ENCODE measurements around the gene ATF7IP.
"Not testable (repeated sequence)": the region's sequence is repeated elsewhere in the genome, so short reads cannot be mapped to it uniquely, and the experiment has no call there.

Gene ATF7IP

GRCh38 chr12:14400599-14400998, 35.1 kb downstream of the ATF7IP start:
- Histone ChIP-seq H3K4me3 (ENCODE audit: low read depth in 1 of 2, low read length in 2 of 2) (no peak overlapping the region), H3K27ac (ENCODE audit: low read depth, low read length) (no peak overlapping the region), H3K4me1 (ENCODE audit: insufficient read depth, low read length) (peaks cover 13% of the 10 kb centered on the region), H3K9ac (ENCODE audit: low read length) (no peak overlapping the region), H3K27me3 (ENCODE audit: control insufficient read depth in 1 of 2, insufficient read depth in 2 of 2, low read length in 2 of 2) (no peaks in the 10 kb centered on the region), H3K36me3 (ENCODE audit: insufficient read depth, low read length) (no peaks in the 10 kb centered on the region), H3K9me3 (ENCODE audit: low read length) (no peaks in the 10 kb centered on the region)

- H3K9me3 ChIP-seq (ENCODE audit: low read length); H3K9ac ChIP-seq (ENCODE audit: low read length); H3K27me3 ChIP-seq (ENCODE audit: control insufficient read depth in 1 of 2, insufficient read depth in 2 of 2, low read length in 2 of 2); H3K36me3 ChIP-seq (ENCODE audit: insufficient read depth, low read length); H3K27ac ChIP-seq (ENCODE audit: low read depth, low read length); H3K4me3 ChIP-seq (ENCODE audit: low read depth in 1 of 2, low read length in 2 of 2): not testable (repeated sequence)
- H3K4me1 ChIP-seq (ENCODE audit: insufficient read depth, low read length) = peaks cover 13% of the 10 kb centered on the region
Observed at GRCh38 chr12:14401267-14401666, 35.8 kb downstream of the ATF7IP start.

DNA sequence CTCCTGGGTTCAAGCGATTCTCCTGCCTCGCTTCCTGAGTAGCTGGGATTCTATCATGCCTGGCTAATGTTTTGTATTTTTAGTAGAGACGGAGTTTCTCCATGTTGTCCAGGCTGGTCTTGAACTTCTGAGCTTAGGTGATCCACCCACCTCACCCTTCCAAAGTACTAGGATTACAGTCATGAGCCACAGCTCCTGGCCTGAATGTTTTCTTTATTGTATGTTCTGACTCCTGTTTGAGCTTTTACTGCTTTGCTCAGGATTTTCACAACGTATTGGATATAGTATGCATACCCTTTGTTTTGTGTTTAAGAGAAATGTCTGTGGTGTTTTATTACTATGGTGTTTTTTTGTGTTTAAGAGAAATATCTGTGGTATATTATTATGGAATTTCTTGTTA, 37.2 kb downstream of the ATF7IP start:
- Histone ChIP-seq H3K27ac (ENCODE audit: low read depth, low read length) (no peak overlapping the region), H3K4me1 (ENCODE audit: insufficient read depth, low read length) (peaks cover 16% of the 10 kb centered on the region), H3K36me3 (ENCODE audit: insufficient read depth, low read length) (no peaks in the 10 kb centered on the region), H3K9ac (ENCODE audit: low read length) (no peak overlapping the region), H3K4me3 (ENCODE audit: low read depth in 1 of 2, low read length in 2 of 2) (no peak overlapping the region), H3K27me3 (ENCODE audit: control insufficient read depth in 1 of 2, insufficient read depth in 2 of 2, low read length in 2 of 2) (no peaks in the 10 kb centered on the region), H3K9me3 (ENCODE audit: low read length) (no peaks in the 10 kb centered on the region)

DNA sequence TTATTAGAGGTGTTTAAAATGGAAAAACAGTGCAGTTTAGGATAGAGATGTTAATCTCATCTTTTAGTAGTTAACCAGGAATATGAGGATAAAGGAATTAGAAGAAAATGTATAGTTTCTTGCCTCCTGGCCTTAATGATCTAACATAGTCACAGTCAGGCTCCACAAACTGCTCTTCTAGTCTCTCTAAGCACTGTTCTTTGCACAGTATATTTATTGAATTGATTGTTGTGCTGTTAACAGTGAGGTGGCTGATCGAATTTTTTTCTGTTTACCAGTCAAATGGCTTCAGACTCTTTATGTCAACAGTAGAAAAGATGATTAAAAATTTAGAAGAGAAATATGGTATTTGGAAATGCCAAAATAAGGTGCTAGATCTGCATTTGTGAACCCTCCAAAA, 37.8 kb downstream of the ATF7IP start:
- no peaks in the 10 kb centered on the region for H3K27me3 ChIP-seq (ENCODE audit: control insufficient read depth in 1 of 2, insufficient read depth in 2 of 2, low read length in 2 of 2)
- H3K4me1 ChIP-seq (ENCODE audit: insufficient read depth, low read length) = peaks cover 22% of the 10 kb centered on the region
- H3K36me3 ChIP-seq (ENCODE audit: insufficient read depth, low read length) = no peaks in the 10 kb centered on the region
- no peaks in the 10 kb centered on the region for H3K9me3 ChIP-seq (ENCODE audit: low read length)
- no peak overlapping the region for H3K4me3 ChIP-seq (ENCODE audit: low read depth in 1 of 2, low read length in 2 of 2)
- H3K9ac ChIP-seq (ENCODE audit: low read length) = no peak overlapping the region
- H3K27ac ChIP-seq (ENCODE audit: low read depth, low read length) = peak overlapping the region; percentile 31

DNA sequence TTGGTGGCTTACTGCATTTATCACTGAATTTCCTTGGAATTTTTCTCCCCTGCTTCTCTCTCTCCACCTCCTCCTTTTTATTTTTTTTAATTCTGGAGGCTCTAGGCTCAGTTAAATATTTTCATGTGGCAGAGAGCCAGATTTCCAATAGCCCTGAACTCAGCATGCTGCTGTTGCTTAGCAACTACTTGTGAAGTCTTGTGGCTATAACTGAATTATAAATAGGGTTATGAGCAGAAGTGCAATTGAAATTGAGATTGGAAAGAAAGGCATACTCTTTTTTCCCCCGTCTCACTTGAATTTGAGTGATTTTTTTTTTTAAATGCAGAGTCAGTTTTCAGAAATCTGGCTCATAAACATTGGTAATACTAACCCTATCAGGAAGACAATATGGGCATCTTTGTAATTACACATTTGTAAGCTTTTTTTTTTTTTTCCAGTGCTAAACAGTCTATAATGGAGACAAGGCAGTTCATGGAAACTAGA, 38.3 kb downstream of the ATF7IP start:
- Histone ChIP-seq H3K9me3 (ENCODE audit: low read length) (no peaks in the 10 kb centered on the region), H3K36me3 (ENCODE audit: insufficient read depth, low read length) (no peaks in the 10 kb centered on the region), H3K9ac (ENCODE audit: low read length) (no peak overlapping the region), H3K27ac (ENCODE audit: low read depth, low read length) (peak overlapping the region; percentile 31), H3K27me3 (ENCODE audit: control insufficient read depth in 1 of 2, insufficient read depth in 2 of 2, low read length in 2 of 2) (no peaks in the 10 kb centered on the region), H3K4me1 (ENCODE audit: insufficient read depth, low read length) (peaks cover 27% of the 10 kb centered on the region), H3K4me3 (ENCODE audit: low read depth in 1 of 2, low read length in 2 of 2) (no peak overlapping the region)

GRCh38 chr12:14405407-14405806, 39.9 kb downstream of the ATF7IP start:
- peaks cover 28% of the 10 kb centered on the region for H3K4me1 ChIP-seq (ENCODE audit: insufficient read depth, low read length)
- not testable (repeated sequence) for H3K4me3 ChIP-seq (ENCODE audit: low read depth in 1 of 2, low read length in 2 of 2); H3K36me3 ChIP-seq (ENCODE audit: insufficient read depth, low read length); H3K27ac ChIP-seq (ENCODE audit: low read depth, low read length); H3K9ac ChIP-seq (ENCODE audit: low read length); H3K9me3 ChIP-seq (ENCODE audit: low read length); H3K27me3 ChIP-seq (ENCODE audit: control insufficient read depth in 1 of 2, insufficient read depth in 2 of 2, low read length in 2 of 2)

GRCh38 chr12:14408208-14408607, 42.7 kb downstream of the ATF7IP start:
- Histone ChIP-seq H3K9ac (ENCODE audit: low read length) (no peak overlapping the region), H3K27ac (ENCODE audit: low read depth, low read length) (no peak overlapping the region), H3K4me3 (ENCODE audit: low read depth in 1 of 2, low read length in 2 of 2) (no peak overlapping the region), H3K4me1 (ENCODE audit: insufficient read depth, low read length) (peaks cover 27% of the 10 kb centered on the region), H3K36me3 (ENCODE audit: insufficient read depth, low read length) (no peaks in the 10 kb centered on the region), H3K27me3 (ENCODE audit: control insufficient read depth in 1 of 2, insufficient read depth in 2 of 2, low read length in 2 of 2) (no peaks in the 10 kb centered on the region), H3K9me3 (ENCODE audit: low read length) (no peaks in the 10 kb centered on the region)

- no peak overlapping the region for H3K9ac ChIP-seq (ENCODE audit: low read length)
- H3K27ac ChIP-seq (ENCODE audit: low read depth, low read length) = no peak overlapping the region
- peaks cover 27% of the 10 kb centered on the region for H3K4me1 ChIP-seq (ENCODE audit: insufficient read depth, low read length)
- H3K27me3 ChIP-seq (ENCODE audit: control insufficient read depth in 1 of 2, insufficient read depth in 2 of 2, low read length in 2 of 2) = no peaks in the 10 kb centered on the region
- no peaks in the 10 kb centered on the region for H3K9me3 ChIP-seq (ENCODE audit: low read length)
- no peaks in the 10 kb centered on the region for H3K36me3 ChIP-seq (ENCODE audit: insufficient read depth, low read length)
- no peak overlapping the region for H3K4me3 ChIP-seq (ENCODE audit: low read depth in 1 of 2, low read length in 2 of 2)
Observed at GRCh38 chr12:14410177-14410576, 44.7 kb downstream of the ATF7IP start.

DNA sequence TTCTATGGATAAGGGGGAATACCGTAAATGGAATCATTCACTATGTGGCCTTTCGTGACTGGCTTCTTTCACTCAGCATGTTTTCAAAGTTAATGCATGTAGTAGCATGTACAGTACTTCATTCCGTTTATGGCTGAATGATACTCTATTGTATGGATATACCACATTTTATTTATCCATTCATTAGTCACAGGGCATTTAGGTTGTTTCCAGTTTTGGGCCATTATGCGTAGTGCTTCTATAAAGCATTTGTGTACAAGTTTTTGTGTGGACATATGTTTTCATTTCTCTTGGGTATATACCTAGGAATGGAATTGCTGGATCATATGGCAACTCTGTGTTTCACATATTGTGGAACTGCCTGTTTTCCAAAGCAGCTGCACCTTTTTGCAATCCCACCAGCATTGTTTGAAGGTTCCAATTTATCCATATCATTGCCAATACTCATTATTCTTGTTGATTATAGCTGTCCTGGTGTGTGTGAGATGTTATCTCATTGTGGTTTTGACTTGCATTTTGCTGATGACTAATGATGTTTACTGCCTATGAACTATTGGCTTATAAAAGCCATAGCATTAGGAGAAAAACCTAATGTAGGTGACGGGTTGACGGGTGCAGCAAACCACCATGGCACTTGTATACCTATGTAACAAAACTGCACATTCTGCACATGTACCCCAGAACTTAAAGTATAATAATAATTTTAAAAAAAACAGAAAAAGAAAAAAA, 45.5 kb downstream of the ATF7IP start:
- H3K4me1 ChIP-seq (ENCODE audit: insufficient read depth, low read length) = peaks cover 35% of the 10 kb centered on the region
- H3K27me3 ChIP-seq (ENCODE audit: control insufficient read depth in 1 of 2, insufficient read depth in 2 of 2, low read length in 2 of 2) = no peaks in the 10 kb centered on the region
- H3K9me3 ChIP-seq (ENCODE audit: low read length) = no peaks in the 10 kb centered on the region
- H3K36me3 ChIP-seq (ENCODE audit: insufficient read depth, low read length) = no peaks in the 10 kb centered on the region
- H3K27ac ChIP-seq (ENCODE audit: low read depth, low read length) = no peak overlapping the region
- H3K4me3 ChIP-seq (ENCODE audit: low read depth in 1 of 2, low read length in 2 of 2) = no peak overlapping the region
- H3K9ac ChIP-seq (ENCODE audit: low read length) = no peak overlapping the region

DNA sequence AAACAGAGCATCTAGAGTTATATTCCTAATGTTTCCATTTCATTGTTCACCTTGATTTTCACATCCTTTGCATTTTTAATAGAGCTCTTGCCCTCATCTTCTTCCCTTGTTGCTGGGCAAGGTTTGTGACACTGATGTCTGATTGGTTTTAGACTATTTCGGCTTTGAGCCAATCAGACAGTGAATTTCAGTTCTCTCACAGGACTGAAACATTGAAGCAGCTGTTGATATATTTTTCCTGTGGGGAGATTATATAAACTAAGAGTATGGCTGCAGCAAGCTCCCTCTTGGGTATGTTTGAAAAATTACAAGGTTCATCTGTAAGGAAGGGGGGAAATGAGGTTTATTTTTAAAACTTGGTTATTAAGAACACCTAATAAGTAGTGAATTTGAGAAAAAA, 51.2 kb downstream of the ATF7IP start:
- no peaks in the 10 kb centered on the region for H3K36me3 ChIP-seq (ENCODE audit: insufficient read depth, low read length)
- H3K9ac ChIP-seq (ENCODE audit: low read length) = no peak overlapping the region
- H3K9me3 ChIP-seq (ENCODE audit: low read length) = peaks cover 5% of the 10 kb centered on the region
- H3K4me1 ChIP-seq (ENCODE audit: insufficient read depth, low read length) = peaks cover 35% of the 10 kb centered on the region
- H3K27ac ChIP-seq (ENCODE audit: low read depth, low read length) = peak overlapping the region; percentile 3
- no peak overlapping the region for H3K4me3 ChIP-seq (ENCODE audit: low read depth in 1 of 2, low read length in 2 of 2)
- H3K27me3 ChIP-seq (ENCODE audit: control insufficient read depth in 1 of 2, insufficient read depth in 2 of 2, low read length in 2 of 2) = no peaks in the 10 kb centered on the region

- H3K9ac ChIP-seq (ENCODE audit: low read length) = no peak overlapping the region
- no peaks in the 10 kb centered on the region for H3K36me3 ChIP-seq (ENCODE audit: insufficient read depth, low read length)
- H3K27ac ChIP-seq (ENCODE audit: low read depth, low read length) = no peak overlapping the region
- H3K9me3 ChIP-seq (ENCODE audit: low read length) = peaks cover 6% of the 10 kb centered on the region
- peaks cover 35% of the 10 kb centered on the region for H3K4me1 ChIP-seq (ENCODE audit: insufficient read depth, low read length)
- H3K4me3 ChIP-seq (ENCODE audit: low read depth in 1 of 2, low read length in 2 of 2) = no peak overlapping the region
- no peaks in the 10 kb centered on the region for H3K27me3 ChIP-seq (ENCODE audit: control insufficient read depth in 1 of 2, insufficient read depth in 2 of 2, low read length in 2 of 2)
Observed at GRCh38 chr12:14417715-14418114, 52.2 kb downstream of the ATF7IP start.

DNA sequence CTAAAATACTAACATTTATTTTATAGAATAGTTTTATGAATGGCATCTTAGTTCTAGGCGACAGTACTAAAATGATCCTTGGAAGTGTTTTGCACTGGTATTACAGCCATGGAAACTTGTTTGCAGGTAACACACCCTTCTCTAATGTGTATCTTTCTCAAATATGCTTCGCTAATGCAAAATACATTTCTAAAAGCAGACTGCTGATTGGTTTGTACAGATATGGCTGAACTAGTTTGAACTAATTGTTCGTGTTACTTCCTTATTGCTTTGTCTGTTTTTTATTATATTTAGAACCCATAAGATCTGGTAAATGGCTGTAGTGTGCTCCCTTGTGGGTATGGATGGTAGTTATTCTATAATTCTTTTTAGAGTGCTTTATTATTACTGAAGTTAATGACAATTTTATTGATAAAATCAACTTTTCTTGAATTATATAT, 53.0 kb downstream of the ATF7IP start:
- no peaks in the 10 kb centered on the region for H3K36me3 ChIP-seq (ENCODE audit: insufficient read depth, low read length)
- H3K9me3 ChIP-seq (ENCODE audit: low read length) = peaks cover 6% of the 10 kb centered on the region
- H3K4me3 ChIP-seq (ENCODE audit: low read depth in 1 of 2, low read length in 2 of 2) = no peak overlapping the region
- H3K27me3 ChIP-seq (ENCODE audit: control insufficient read depth in 1 of 2, insufficient read depth in 2 of 2, low read length in 2 of 2) = no peaks in the 10 kb centered on the region
- peak overlapping the region; percentile 25 for H3K27ac ChIP-seq (ENCODE audit: low read depth, low read length)
- no peak overlapping the region for H3K9ac ChIP-seq (ENCODE audit: low read length)
- peaks cover 35% of the 10 kb centered on the region for H3K4me1 ChIP-seq (ENCODE audit: insufficient read depth, low read length)
